Neural crest cell (in vitro differentiated cells): ENCODE measurements around the gene EHBP1. TPM values are rescaled to one million over a fixed set of nuclear protein-coding genes. Genes with fewer than 3 reads are reported as not detected.

Experiments
- DNase-seq: peaks from one replicate; pipeline ENCODE4 v3.0.0; 2021; ENCODE audit warnings: low read depth, mixed read lengths, low spot score
- H3K27ac Mint-ChIP-seq: one replicate; pipeline ENCODE4 v1.8.0; 2021; ENCODE audit warnings: mild to moderate bottlenecking, mixed read lengths; ENCODE audit not compliant: unreplicated experiment
- H3K27me3 Mint-ChIP-seq: 2 replicates; pipeline ENCODE4 v1.8.0; 2021; ENCODE audit warnings: low read depth, mild to moderate bottlenecking, mixed read lengths
- H3K36me3 Mint-ChIP-seq: 2 replicates; pipeline ENCODE4 v1.8.0; 2021; ENCODE audit warnings: low read depth, mild to moderate bottlenecking, mixed read lengths
- H3K4me1 Mint-ChIP-seq: 2 replicates; pipeline ENCODE4 v1.8.0; 2021; ENCODE audit warnings: mixed read lengths
- H3K4me3 Mint-ChIP-seq: one replicate; pipeline ENCODE4 v1.8.0; 2021; ENCODE audit warnings: mild to moderate bottlenecking, mixed read lengths
- H3K9me3 Mint-ChIP-seq: 2 replicates; pipeline ENCODE4 v1.8.0; 2021; ENCODE audit warnings: mixed read lengths
- total RNA-seq: library from RNA; stranded (reverse); gene quantifications from 2 replicates; pipeline ENCODE4 v1.2.1, GENCODE V29; 2021
- TF ChIP-seq, protein P1 (sequence below): fragments of 200-600 bp; sonication (generic); conservative IDR thresholded peaks from 2 replicates; pipeline ENCODE4 v1.5.0; 2021; ENCODE audit warnings: antibody characterized with exemption, mild to moderate bottlenecking

EHBP1 gene
- total RNA-seq, 1 donor from 2014 or later = 42.3 TPM

DNA sequence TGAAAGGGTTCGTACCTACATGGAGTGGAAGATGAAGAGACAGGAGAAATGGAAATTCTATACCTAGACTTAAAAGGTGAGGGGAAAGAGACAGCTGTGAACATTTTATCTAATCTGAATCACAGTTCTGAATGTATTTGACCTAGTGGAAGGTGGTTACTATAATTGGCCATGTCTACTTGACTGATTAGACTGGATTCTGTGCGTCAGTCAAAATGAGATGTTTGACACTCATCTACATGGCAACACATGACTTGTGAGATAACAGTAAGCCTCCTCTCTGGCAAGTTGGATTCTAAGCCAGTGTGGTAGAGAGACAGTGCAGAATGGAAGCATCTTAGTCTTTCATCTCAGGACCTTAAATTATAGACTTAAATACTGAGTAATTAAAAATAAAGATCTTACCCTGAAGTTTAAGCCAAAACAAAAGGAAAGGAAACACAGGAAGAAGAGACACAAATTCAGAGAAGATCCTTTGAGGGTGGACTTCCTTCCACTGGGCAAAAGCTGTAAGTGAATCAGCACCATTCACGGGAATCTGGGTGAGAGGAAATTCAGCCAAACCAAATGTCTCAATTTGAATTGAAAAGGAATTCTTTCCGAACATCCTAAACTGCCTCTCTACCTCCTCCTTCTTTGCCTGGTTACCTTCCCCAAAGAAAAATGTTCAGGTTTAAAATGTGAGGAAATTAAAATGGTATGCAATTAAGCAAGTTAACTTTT, 121.6 kb downstream of the EHBP1 start:
- no peaks in the 10 kb centered on the region for H3K27me3 Mint-ChIP-seq
- no peak for DNase-seq
- H3K36me3 Mint-ChIP-seq = peaks cover 23% of the 10 kb centered on the region
- peaks cover 6% of the 10 kb centered on the region for H3K9me3 Mint-ChIP-seq
- H3K4me1 Mint-ChIP-seq = peaks cover 3% of the 10 kb centered on the region
- no peak overlapping the region for H3K4me3 Mint-ChIP-seq
- no peak overlapping the region for H3K27ac Mint-ChIP-seq
- TF ChIP-seq, protein P1, sequence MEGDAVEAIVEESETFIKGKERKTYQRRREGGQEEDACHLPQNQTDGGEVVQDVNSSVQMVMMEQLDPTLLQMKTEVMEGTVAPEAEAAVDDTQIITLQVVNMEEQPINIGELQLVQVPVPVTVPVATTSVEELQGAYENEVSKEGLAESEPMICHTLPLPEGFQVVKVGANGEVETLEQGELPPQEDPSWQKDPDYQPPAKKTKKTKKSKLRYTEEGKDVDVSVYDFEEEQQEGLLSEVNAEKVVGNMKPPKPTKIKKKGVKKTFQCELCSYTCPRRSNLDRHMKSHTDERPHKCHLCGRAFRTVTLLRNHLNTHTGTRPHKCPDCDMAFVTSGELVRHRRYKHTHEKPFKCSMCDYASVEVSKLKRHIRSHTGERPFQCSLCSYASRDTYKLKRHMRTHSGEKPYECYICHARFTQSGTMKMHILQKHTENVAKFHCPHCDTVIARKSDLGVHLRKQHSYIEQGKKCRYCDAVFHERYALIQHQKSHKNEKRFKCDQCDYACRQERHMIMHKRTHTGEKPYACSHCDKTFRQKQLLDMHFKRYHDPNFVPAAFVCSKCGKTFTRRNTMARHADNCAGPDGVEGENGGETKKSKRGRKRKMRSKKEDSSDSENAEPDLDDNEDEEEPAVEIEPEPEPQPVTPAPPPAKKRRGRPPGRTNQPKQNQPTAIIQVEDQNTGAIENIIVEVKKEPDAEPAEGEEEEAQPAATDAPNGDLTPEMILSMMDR = no peak

DNA sequence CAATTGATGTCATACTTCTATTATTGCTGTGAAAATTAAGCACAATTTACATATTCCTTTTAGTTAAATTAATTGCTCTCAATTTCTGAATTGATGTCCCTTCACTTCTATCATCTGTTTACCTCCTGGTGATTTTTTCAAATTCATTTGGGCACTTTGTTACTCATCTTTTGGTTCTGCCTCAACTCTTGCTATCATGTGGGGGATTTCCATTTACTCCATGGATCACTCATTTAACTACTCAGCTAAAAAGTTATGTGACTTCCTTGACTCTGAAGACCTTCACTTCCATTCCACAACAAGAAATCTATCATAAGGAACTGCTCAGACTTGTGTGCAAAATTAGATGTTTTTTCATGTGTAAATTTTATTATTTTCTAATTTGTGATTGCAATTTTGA, 126.2 kb downstream of the EHBP1 start:
- no peaks in the 10 kb centered on the region for H3K4me1 Mint-ChIP-seq
- H3K27ac Mint-ChIP-seq = no peak overlapping the region
- H3K9me3 Mint-ChIP-seq = peaks cover 14% of the 10 kb centered on the region
- H3K27me3 Mint-ChIP-seq = no peaks in the 10 kb centered on the region
- TF ChIP-seq, protein P1 = no peak
- DNase-seq = no peak
- H3K4me3 Mint-ChIP-seq = no peak overlapping the region
- peaks cover 43% of the 10 kb centered on the region for H3K36me3 Mint-ChIP-seq

- no peaks in the 10 kb centered on the region for H3K4me1 Mint-ChIP-seq
- H3K27ac Mint-ChIP-seq = no peak overlapping the region
- H3K4me3 Mint-ChIP-seq = no peak overlapping the region
- TF ChIP-seq, protein P1 = no peak
- H3K36me3 Mint-ChIP-seq = peaks cover 15% of the 10 kb centered on the region
- H3K27me3 Mint-ChIP-seq = no peaks in the 10 kb centered on the region
- DNase-seq = no peak
- H3K9me3 Mint-ChIP-seq = peaks cover 4% of the 10 kb centered on the region
These were observed 139.0 kb downstream of the EHBP1 start for GRCh38 chr2:62844311-62845090.

GRCh38 chr2:62845256-62845655, 139.7 kb downstream of the EHBP1 start:
- no peaks in the 10 kb centered on the region for H3K4me1 Mint-ChIP-seq
- H3K27ac Mint-ChIP-seq = no peak overlapping the region
- peaks cover 15% of the 10 kb centered on the region for H3K36me3 Mint-ChIP-seq
- TF ChIP-seq, protein P1 = no peak
- H3K27me3 Mint-ChIP-seq = no peaks in the 10 kb centered on the region
- no peak for DNase-seq
- no peak overlapping the region for H3K4me3 Mint-ChIP-seq
- H3K9me3 Mint-ChIP-seq = peaks cover 4% of the 10 kb centered on the region

- DNase-seq = no peak
- Mint-ChIP-seq H3K9me3 (peaks cover 9% of the 10 kb centered on the region), H3K36me3 (peaks cover 16% of the 10 kb centered on the region), H3K27me3 (no peaks in the 10 kb centered on the region), H3K4me1 (no peaks in the 10 kb centered on the region), H3K27ac (no peak overlapping the region), H3K4me3 (no peak overlapping the region)
- TF ChIP-seq, protein P1 = no peak
These were observed 146.7 kb downstream of the EHBP1 start for GRCh38 chr2:62852254-62852653.
